HG03175 (cell line): Measurements from ENCODE around the gene MCF2L.

Experiments
- ATAC-seq: cut with Tn5 transposase; IDR thresholded peaks from one replicate; pipeline ENCODE4 v1.9.1; 2021; ENCODE audit warnings: mild to moderate bottlenecking, moderate library complexity; ENCODE audit not compliant: unreplicated experiment

MCF2L gene

GRCh38 chr13:112978561-112979405, 9.8 kb downstream of the MCF2L start:
- no peak for ATAC-seq

DNA sequence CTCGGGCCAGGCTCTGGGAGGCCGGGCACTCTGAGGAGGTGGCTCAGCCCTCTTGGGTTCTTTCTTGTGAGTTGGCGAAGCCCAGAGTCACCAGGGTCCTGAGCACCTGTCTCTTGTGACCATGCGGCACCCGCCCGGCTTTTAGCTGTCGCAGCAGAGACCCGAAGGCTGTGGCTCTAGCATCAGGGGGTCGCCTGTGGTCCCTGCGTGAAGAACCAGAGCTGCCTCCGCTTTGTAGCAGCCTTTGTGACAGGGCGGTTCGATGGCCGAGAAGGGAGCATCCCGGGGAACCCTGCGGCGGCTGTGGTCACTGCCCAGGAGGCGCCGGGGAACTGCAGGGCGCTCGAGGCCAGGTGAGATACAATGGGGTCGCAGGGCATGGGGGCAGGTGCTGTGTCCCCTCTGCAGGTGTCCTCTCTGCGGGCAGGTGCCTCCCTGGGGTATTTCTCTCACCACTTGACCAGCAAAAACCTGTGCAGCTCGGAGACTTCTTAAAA, 10.4 kb downstream of the MCF2L start:
- ATAC-seq: no peak

- no peak for ATAC-seq
Observed at GRCh38 chr13:112980434-112980833, 11.4 kb downstream of the MCF2L start.

- no peak for ATAC-seq
Observed at GRCh38 chr13:112981451-112981850, 12.4 kb downstream of the MCF2L start.

- ATAC-seq: no peak
Observed at GRCh38 chr13:112982281-112983041, 13.4 kb downstream of the MCF2L start.

GRCh38 chr13:112983042-112983305, 14.0 kb downstream of the MCF2L start:
- ATAC-seq: no peak

DNA sequence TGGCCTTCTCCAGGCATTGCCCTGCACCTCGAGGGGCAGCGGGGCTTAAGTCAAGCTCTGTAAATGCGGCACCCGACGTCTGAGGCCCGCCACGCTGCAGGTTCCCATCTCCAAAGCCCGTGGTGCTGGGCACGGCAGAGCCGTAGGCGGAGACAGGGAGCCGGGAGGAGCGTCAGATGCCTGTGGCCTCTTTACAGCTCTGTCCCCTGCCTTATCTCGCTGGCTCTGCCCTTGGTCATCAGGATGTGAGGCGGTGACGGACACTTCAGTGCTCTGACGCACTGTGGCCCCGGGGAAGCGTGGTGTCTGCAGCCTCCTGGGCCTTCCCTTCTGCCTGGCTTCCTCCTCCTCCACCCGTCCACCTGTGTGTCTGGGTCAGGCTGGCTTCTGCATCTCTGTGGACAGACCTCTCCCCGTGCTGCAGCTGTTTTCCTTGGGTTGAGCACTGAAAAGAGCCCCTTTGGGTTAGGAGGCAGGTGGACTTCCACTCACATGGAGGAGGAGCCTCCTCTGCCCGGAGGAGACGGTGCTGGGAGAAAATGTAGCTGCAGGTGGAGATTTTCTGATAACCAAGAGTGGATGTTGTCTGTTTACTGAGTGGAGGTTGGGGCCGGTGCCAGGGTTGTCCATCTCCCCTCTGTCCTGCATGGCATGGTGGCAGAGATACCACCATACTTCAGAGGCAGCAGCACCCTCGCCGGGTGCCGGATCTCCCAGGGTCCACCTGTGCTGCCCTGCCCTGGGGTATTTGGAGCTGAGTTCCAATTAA, 14.6 kb downstream of the MCF2L start:
- ATAC-seq: no peak

DNA sequence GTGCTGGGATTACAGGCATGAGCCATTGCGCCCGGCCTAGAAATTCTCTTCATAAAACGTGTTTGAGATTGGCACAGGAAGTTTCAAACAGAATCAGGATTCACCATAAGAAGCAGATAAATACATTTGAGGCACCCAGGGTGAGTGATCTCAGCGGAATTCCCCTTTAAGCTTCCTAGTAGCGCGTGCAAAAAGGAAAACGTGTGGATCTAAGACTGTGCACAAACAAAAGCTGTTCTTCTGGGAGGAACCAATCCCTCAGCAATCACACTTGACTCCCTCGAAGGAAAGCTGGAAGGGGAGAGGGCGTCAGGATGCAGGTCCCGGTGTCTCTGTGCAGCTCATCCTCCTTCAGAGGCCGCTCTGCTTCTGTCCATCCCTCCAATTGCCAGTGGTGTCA, 15.5 kb downstream of the MCF2L start:
- ATAC-seq: no peak

DNA sequence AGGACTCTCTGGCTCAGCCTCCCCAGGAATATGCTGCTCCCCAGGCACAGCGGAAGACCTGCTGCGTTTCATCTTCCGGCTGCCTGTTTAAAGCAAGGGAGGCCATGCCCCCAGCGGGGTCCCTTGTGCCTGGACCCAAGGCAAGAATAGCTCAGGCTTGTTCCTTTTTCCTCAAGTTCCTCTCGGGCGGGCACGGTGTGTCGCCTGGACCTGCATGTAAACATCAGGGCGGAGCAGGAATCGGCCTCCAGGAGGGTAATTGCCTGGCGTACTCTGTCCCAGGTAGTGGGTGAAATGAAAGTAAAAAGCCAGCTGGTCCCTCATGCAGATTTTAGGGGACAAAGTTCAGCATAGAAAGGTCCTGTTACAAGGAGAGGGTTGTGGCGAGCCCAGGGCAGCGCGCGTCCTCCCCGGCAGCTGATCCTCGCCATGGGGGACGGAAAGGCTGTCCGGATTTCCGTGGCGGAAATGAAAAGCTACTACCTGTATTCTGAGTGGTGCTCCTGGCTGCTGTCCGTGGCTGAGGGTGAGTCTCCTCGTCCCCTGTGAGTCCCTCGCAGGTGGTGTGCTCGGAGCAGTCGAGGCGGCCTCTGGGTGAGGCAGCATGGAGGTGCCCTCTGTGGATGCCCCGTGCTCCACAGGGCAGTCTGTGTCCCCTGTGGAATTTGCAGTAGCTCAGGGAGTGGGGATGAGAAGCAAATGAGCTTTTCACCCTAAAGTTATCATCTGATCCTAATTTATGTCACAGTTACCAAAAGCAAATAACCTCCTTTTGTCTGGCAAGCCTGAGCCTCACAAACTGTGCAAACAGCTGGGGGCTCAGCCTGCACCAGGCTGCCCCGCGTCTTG, 16.2 kb downstream of the MCF2L start:
- ATAC-seq: no peak

GRCh38 chr13:112985803-112986408, 16.9 kb downstream of the MCF2L start:
- ATAC-seq: no peak

- no peak for ATAC-seq
Observed at GRCh38 chr13:112986470-112986869, 17.5 kb downstream of the MCF2L start.

DNA sequence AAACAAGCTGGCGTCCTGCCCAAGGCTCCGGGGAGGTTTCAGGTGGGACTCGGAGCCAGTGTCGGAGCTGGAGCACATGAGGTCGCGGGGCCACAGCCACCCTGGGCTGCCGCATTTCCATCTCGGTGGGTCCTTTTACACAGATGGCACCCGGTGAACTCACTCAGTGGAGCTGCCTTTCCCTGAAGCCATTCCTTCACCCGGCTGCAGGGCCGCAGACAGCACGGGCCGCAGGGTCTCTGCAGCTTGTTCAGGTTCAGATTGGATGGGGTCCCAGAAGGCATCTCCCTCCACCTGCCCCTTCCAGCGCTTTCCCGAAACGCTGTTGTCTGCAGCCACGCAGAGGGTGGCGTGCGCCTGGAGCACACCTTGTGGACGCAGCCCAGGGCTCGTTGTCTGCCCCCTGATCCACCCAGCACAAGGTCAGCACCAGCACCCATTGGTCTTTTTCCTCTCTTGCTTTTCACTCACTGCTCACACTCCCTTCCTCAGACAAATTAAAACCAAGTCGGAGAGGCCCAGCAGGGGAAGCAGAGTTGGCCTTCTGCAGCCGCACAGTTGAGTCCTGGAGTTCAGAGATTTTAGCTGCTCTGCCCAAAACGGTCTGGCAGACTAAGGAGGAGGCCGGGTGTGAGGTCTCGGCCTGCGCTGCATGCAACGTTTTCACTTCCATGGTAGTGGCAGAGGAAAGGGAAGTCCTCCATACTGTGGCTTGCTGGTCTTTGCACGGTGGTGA, 18.1 kb downstream of the MCF2L start:
- ATAC-seq: no peak

DNA sequence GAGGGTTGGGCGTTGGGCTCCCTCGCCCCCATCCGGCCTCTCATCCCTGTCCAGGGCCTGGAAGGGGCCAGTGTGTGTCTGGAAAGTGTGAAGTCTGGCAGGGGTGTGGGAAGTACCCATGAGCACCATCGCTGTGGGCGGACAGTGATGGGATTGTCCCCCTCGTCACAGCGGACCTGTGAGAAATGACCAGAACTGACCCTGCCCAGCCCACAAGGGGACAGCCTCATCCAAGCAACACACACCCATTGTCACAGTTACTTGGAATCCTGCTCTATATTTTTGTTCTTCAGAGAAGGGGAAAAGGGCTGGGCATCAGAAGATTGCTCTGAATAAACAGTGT, 18.6 kb downstream of the MCF2L start:
- no peak for ATAC-seq

DNA sequence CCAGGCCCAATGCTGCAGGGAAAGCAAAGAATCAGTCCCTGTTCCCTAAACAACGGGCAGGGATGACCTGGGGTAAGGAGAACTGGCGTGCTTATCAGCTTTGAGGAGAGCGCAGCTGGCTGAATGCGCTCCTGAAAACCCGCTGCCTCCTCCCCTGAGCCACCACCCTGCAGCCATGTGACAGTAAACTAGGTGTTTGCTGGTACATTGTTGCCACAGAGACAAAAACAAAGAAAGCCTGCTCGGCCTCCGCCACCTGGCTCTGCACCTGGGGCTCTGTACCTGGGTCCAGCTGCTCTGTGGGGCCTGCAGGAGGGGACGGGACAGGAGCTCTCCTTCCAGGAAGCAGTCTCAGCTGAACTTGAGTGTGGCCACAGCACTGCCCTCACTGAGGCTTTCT, 21.8 kb downstream of the MCF2L start:
- ATAC-seq: no peak

DNA sequence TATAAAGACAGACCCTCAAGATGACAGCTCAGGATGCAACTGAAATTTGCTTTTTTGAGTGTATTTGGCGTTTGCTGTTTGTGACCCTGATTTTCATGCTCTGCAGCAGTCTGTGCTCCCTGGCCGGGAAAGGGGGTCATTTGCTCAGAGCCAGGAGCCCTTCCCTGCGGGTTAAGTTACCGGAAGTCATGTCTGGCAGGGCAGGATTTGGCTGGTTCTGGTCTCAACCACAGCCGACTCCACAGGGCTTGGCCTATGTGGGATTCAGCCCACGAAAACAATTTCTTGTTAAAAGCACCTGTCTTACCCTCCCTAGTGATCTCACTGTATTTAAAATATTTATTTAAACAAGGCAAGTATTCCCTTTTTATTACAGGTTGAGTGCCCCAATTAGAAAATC, 22.6 kb downstream of the MCF2L start:
- no peak for ATAC-seq

DNA sequence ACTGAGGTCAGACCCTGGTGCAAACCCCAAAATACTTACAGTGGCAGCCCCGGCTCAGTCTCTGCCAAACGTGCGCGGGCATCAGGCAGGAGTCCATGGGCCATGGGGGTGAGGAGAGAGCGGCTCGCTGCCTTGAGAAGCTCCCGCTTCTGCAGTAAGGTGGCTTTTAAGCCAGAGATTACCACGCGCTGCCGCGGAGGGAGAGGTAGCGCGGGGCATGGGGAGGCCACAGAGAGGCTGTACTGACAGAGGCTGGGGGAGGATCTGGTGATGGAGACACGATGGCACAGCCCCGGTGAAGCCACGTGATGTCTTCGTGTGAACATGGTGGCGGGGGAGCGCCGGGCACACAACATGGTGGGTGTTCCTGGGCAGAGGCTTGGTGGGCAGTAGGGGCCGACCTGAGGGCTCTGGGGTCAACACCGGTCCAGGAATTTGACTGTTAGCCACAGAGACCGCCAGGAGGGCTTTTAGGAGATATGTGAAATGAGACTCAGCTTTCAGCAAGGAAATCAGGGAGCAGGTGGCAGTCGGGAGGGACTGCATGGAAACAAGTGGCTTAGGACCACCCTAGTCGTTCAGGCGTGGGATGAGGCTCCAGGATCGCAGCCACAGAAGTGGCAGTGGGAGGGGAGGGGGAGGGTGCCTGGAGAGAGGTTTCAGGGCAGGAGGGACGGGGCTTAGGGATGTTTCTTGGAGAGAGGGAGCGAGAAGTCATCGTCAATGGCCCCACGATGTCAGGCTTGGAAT, 24.1 kb downstream of the MCF2L start:
- no peak for ATAC-seq

- ATAC-seq: no peak
Observed at GRCh38 chr13:112994084-112994780, 25.2 kb downstream of the MCF2L start.

GRCh38 chr13:112994781-112995355, 25.9 kb downstream of the MCF2L start:
- ATAC-seq: no peak
